DND-41 (cell line): ENCODE results near the gene ELOVL7.

Experiments
- ATAC-seq: fragments of 200-7000 bp; cut with Tn5 transposase; 3 replicates; pipeline ENCODE4 v1.9.1; 2021; ENCODE audit warnings: low read depth; ENCODE audit not compliant: insufficient read depth
- DNase-seq: peaks from one replicate; pipeline ENCODE4 v3.0.0-alpha.2; 2020
- H2AFZ ChIP-seq: 2 replicates; pipeline ENCODE4 v1.6.0; 2012; ENCODE audit warnings: low read depth, low read length
- H3K27ac ChIP-seq: 2 replicates; pipeline ENCODE4 v1.5.1; 2012; ENCODE audit warnings: low read length, inconsistent platforms
- H3K27me3 ChIP-seq: fragments of 200-600 bp; sonication (generic); 2 replicates; pipeline ENCODE4 v1.6.0; 2012; ENCODE audit warnings: low read length, mild to moderate bottlenecking, inconsistent platforms; ENCODE audit not compliant: insufficient read depth, poor library complexity
- H3K36me3 ChIP-seq: 2 replicates; pipeline ENCODE4 v1.5.1; 2012; ENCODE audit warnings: low read length, inconsistent platforms; ENCODE audit not compliant: insufficient read depth
- H3K4me1 ChIP-seq: 2 replicates; pipeline ENCODE4 v1.5.1; 2012; ENCODE audit warnings: mild to moderate bottlenecking, low read length; ENCODE audit not compliant: insufficient read depth
- H3K4me2 ChIP-seq: 2 replicates; pipeline ENCODE4 v1.6.0; 2012; ENCODE audit warnings: mild to moderate bottlenecking, moderate library complexity, low read length, inconsistent platforms; ENCODE audit not compliant: insufficient read depth
- H3K4me3 ChIP-seq, 2 experiments: fragments of 200-600 bp in 1 of 2; shearing (Covaris generic) in 1 of 2; 2 replicates each; pipeline ENCODE4 v1.5.1; 2012 to 2016; ENCODE audit warnings: inconsistent platforms in 2 of 2, low read length in 2 of 2, mild to moderate bottlenecking in 2 of 2, low read depth in 1 of 2, moderate library complexity in 1 of 2
- H3K79me2 ChIP-seq: 2 replicates; pipeline ENCODE4 v1.6.0; 2012; ENCODE audit warnings: low read length, inconsistent platforms; ENCODE audit not compliant: insufficient read depth
- H3K9ac ChIP-seq: 2 replicates; pipeline ENCODE4 v1.6.0; 2012; ENCODE audit warnings: low read depth, mild to moderate bottlenecking, inconsistent platforms, low read length, moderate library complexity
- H3K9me3 ChIP-seq: 2 replicates; pipeline ENCODE4 v1.5.1; 2012; ENCODE audit warnings: low read length, moderate library complexity, mild to moderate bottlenecking, inconsistent platforms; ENCODE audit not compliant: insufficient read depth, severe bottlenecking
- H4K20me1 ChIP-seq: 2 replicates; pipeline ENCODE4 v1.6.0; 2012; ENCODE audit warnings: low read length; ENCODE audit not compliant: insufficient read depth
- CTCF ChIP-seq: IDR thresholded peaks from 2 replicates; pipeline ENCODE4 v1.5.1; 2012; ENCODE audit warnings: borderline replicate concordance, low read length, moderate library complexity, mild to moderate bottlenecking; ENCODE audit not compliant: poor library complexity, severe bottlenecking; ENCODE audit errors: extremely low read depth
- EZH2 ChIP-seq: IDR thresholded peaks from 3 replicates; pipeline ENCODE4 v1.6.1; 2012; ENCODE audit warnings: borderline replicate concordance, low read depth, mild to moderate bottlenecking, moderate library complexity, low read length, inconsistent platforms; ENCODE audit not compliant: severe bottlenecking

ELOVL7 gene

GRCh38 chr5:60794691-60795090 lies 49.4 kb downstream of the ELOVL7 start:
- Histone ChIP-seq H2AFZ (no peak overlapping the region), H3K4me3 (no peak overlapping the region)

GRCh38 chr5:60792438-60792837 lies 51.6 kb downstream of the ELOVL7 start:
- Histone ChIP-seq H3K9me3 (no peaks in the 10 kb centered on the region), H3K27me3 (no peaks in the 10 kb centered on the region), H3K36me3 (no peaks in the 10 kb centered on the region), H4K20me1 (no peaks in the 10 kb centered on the region), H3K79me2 (no peaks in the 10 kb centered on the region), H3K27ac (no peak overlapping the region), H3K4me1 (no peaks in the 10 kb centered on the region), H2AFZ (no peak overlapping the region), H3K4me3 (no peak overlapping the region), H3K4me2 (no peak overlapping the region), H3K9ac (no peak overlapping the region)
- TF ChIP-seq EZH2, result no peak
- DNase-seq, result no peak
- ATAC-seq, result no peak

More at GRCh38 chr5:60794691-60795090, 49.4 kb downstream of the ELOVL7 start:
- Histone ChIP-seq H4K20me1 (no peaks in the 10 kb centered on the region), H3K27ac (no peak overlapping the region), H3K4me1 (no peaks in the 10 kb centered on the region), H3K27me3 (no peaks in the 10 kb centered on the region), H3K9me3 (no peaks in the 10 kb centered on the region), H3K36me3 (no peaks in the 10 kb centered on the region), H3K4me2 (no peak overlapping the region), H3K9ac (no peak overlapping the region), H3K79me2 (no peaks in the 10 kb centered on the region)
- TF ChIP-seq EZH2 (no peak), CTCF (no peak)
- ATAC-seq, result no peak
- DNase-seq, result no peak

- ATAC-seq, result no peak
- no peaks in the 10 kb centered on the region for H3K9me3 ChIP-seq
- H3K4me1 ChIP-seq, result no peaks in the 10 kb centered on the region
- DNase-seq, result no peak
- no peak overlapping the region for H3K27ac ChIP-seq
- H3K79me2 ChIP-seq, result no peaks in the 10 kb centered on the region
- H3K9ac ChIP-seq, result no peak overlapping the region
- H3K27me3 ChIP-seq, result no peaks in the 10 kb centered on the region
- TF ChIP-seq EZH2 (no peak), CTCF (no peak)
- H3K36me3 ChIP-seq, result no peaks in the 10 kb centered on the region
- H3K4me3 ChIP-seq, result no peak overlapping the region
- H4K20me1 ChIP-seq, result no peaks in the 10 kb centered on the region
- H3K4me2 ChIP-seq, result no peak overlapping the region
- H2AFZ ChIP-seq, result no peak overlapping the region
These were observed 54.5 kb downstream of the ELOVL7 start for GRCh38 chr5:60789551-60789950.

GRCh38 chr5:60788863-60789513 lies 55.1 kb downstream of the ELOVL7 start:
- no peak overlapping the region for H3K27ac ChIP-seq
- H3K4me3 ChIP-seq, result no peak overlapping the region
- TF ChIP-seq EZH2 (no peak), CTCF (no peak)
- no peaks in the 10 kb centered on the region for H3K36me3 ChIP-seq
- no peak overlapping the region for H3K9ac ChIP-seq
- H4K20me1 ChIP-seq, result no peaks in the 10 kb centered on the region
- ATAC-seq (no peak), DNase-seq (no peak)
- no peak overlapping the region for H3K4me2 ChIP-seq
- H2AFZ ChIP-seq, result no peak overlapping the region
- H3K9me3 ChIP-seq, result no peaks in the 10 kb centered on the region
- no peaks in the 10 kb centered on the region for H3K27me3 ChIP-seq
- no peaks in the 10 kb centered on the region for H3K79me2 ChIP-seq
- H3K4me1 ChIP-seq, result no peaks in the 10 kb centered on the region
